GM12878 (cell line): ENCODE measurements around the gene CDK15. TPM values are rescaled to one million over a fixed set of nuclear protein-coding genes. Genes with fewer than 3 reads are reported as not detected.
"Not testable (repeated sequence)": the region's sequence is repeated elsewhere in the genome, so short reads cannot be mapped to it uniquely, and the experiment has no call there.

ENCODE experiments used
- ATAC-seq: fragments of 200-7000 bp; cut with Tn5 transposase; 3 replicates; pipeline ENCODE4 v1.9.1; 2020; ENCODE audit warnings: mild to moderate bottlenecking, moderate library complexity
- BruUV-seq: library from RNA; stranded (reverse); fragments of 400-500 nt; replicated peaks from 2 replicates; lab custom pipeline; 2021; lab: Mats Ljungman, UMichigan
- CTCF ChIA-PET: fragments of 300-600 bp; sonication (Branson Sonifier 250); formaldehyde crosslinking; extraction: SDS; loops from one replicate; lab custom pipeline; 2021; ENCODE audit warnings: inconsistent platforms; lab: Yijun Ruan, JAX
- POLR2A ChIA-PET: fragments of 350-600 bp; formaldehyde crosslinking; extraction: SDS; loops from one replicate; lab custom pipeline; 2021; ENCODE audit warnings: inconsistent platforms; lab: Charles Lee
- RAD21 ChIA-PET: fragments of 300-600 bp; sonication (Branson Sonifier 250); formaldehyde crosslinking; loops from one replicate; lab custom pipeline; 2023; ENCODE audit warnings: antibody characterized with exemption; ENCODE audit not compliant: unreplicated experiment; lab: Charles Lee
- SMC1A ChIA-PET: fragments of 300-600 bp; sonication (Branson Sonifier 250); formaldehyde crosslinking; loops from one replicate; lab custom pipeline; 2023; ENCODE audit not compliant: unreplicated experiment, uncharacterized antibody; lab: Charles Lee
- DNase-seq: peaks from one replicate; pipeline ENCODE4 v3.0.0-alpha.2; 2011; ENCODE audit warnings: low read depth, low spot score
- FAIRE-seq: peaks from 3 replicates; lab custom pipeline; 2011; peaks lifted over from hg19 to GRCh38; lab: Jason Lieb, UNC
- H2AFZ ChIP-seq: 2 replicates; pipeline ENCODE4 v1.6.0; 2011; ENCODE audit warnings: low read depth, low read length, control low read depth; ENCODE audit not compliant: control insufficient read depth
- H3K27ac ChIP-seq: 2 replicates; pipeline ENCODE4 v1.5.1; 2011; ENCODE audit warnings: control low read depth; ENCODE audit not compliant: control insufficient read depth, insufficient read depth
- H3K27me3 ChIP-seq, 2 experiments: replicated peaks in 1 of 2; 2 replicates each; pipeline versions ENCODE4 v1.6.0 to v1.6.1; 2011; ENCODE audit warnings: low read length in 1 of 2; ENCODE audit not compliant: control insufficient read depth in 2 of 2, insufficient read depth in 2 of 2
- H3K36me3 ChIP-seq, 2 experiments: 2 replicates each; pipeline ENCODE4 v1.5.1; 2011; ENCODE audit warnings: low read length in 1 of 2; ENCODE audit not compliant: control insufficient read depth in 2 of 2, insufficient read depth in 2 of 2
- H3K4me1 ChIP-seq: 2 replicates; pipeline ENCODE4 v1.6.1; 2011; ENCODE audit warnings: mild to moderate bottlenecking, low read length, moderate library complexity, mixed read lengths; ENCODE audit not compliant: control insufficient read depth, insufficient read depth
- H3K4me2 ChIP-seq: 2 replicates; pipeline ENCODE4 v1.6.0; 2011; ENCODE audit warnings: control low read depth; ENCODE audit not compliant: control insufficient read depth, insufficient read depth
- H3K4me3 ChIP-seq: fragments of 200-600 bp; sonication (generic); 2 replicates; pipeline ENCODE4 v1.5.1; 2016
- H3K79me2 ChIP-seq: 2 replicates; pipeline ENCODE4 v1.6.0; 2011; ENCODE audit warnings: low read length; ENCODE audit not compliant: control insufficient read depth, insufficient read depth
- H3K9ac ChIP-seq: 2 replicates; pipeline ENCODE4 v1.8.0; 2011; ENCODE audit warnings: low read length, control low read depth, mixed read lengths; ENCODE audit not compliant: control insufficient read depth, insufficient read depth
- H3K9me3 ChIP-seq: replicated peaks from 3 replicates; pipeline ENCODE4 v1.5.1; 2011; ENCODE audit warnings: mild to moderate bottlenecking, low read length; ENCODE audit not compliant: control insufficient read depth, insufficient read depth
- H4K20me1 ChIP-seq: 2 replicates; pipeline ENCODE4 v1.6.0; 2011; ENCODE audit not compliant: control insufficient read depth, insufficient read depth
- CHD4 ChIP-seq: fragments of 200-600 bp; sonication (generic); IDR thresholded peaks from 2 replicates; pipeline ENCODE4 v1.6.1; 2016; ENCODE audit warnings: mild to moderate bottlenecking
- EED ChIP-seq: sonication (generic); IDR thresholded peaks from 2 replicates; pipeline ENCODE4 v1.6.1; 2016; ENCODE audit warnings: antibody characterized with exemption, low read depth
- EGR1 ChIP-seq, 2 experiments: IDR thresholded peaks; 1 replicate in 1 of 2; 2 replicates in 1 of 2; pipeline ENCODE4 v1.6.1; 2011 to 2012; ENCODE audit warnings: low read depth in 2 of 2, low read length in 2 of 2, borderline replicate concordance in 1 of 2, mild to moderate bottlenecking in 1 of 2, moderate library complexity in 1 of 2
- FOS ChIP-seq: IDR thresholded peaks from 3 replicates; pipeline ENCODE4 v1.6.1; 2011; ENCODE audit warnings: borderline replicate concordance; ENCODE audit not compliant: insufficient read length; ENCODE audit errors: extremely low read depth
- RELA ChIP-seq: fragments of 450-650 bp; IDR thresholded peaks from 2 replicates; pipeline ENCODE4 v1.8.0; 2014; ENCODE audit warnings: borderline replicate concordance; ENCODE audit not compliant: partially characterized antibody
- STAT3 ChIP-seq: IDR thresholded peaks from 2 replicates; pipeline ENCODE4 v1.6.1; 2011; ENCODE audit warnings: low read depth, low read length, improper control_type of control experiment
- TCF3 ChIP-seq: IDR thresholded peaks from 2 replicates; pipeline ENCODE4 v1.6.1; 2012; ENCODE audit warnings: low read depth, mild to moderate bottlenecking, low read length, borderline replicate concordance; ENCODE audit not compliant: insufficient read depth
- WRNIP1 ChIP-seq: IDR thresholded peaks from 2 replicates; pipeline ENCODE4 v1.6.1; 2011; ENCODE audit warnings: low read depth, low read length, improper control_type of control experiment, borderline replicate concordance
- ZBTB33 ChIP-seq: fragments of 450-650 bp; IDR thresholded peaks from 2 replicates; pipeline ENCODE4 v1.6.1; 2017; ENCODE audit warnings: mild to moderate bottlenecking
- WGBS: methylation state at CpG from one replicate; pipeline ENCODE4 v1.1.6; 2016; ENCODE audit warnings: low lambda C conversion rate; ENCODE audit not compliant: insufficient replicate concordance, insufficient coverage; ENCODE audit errors: missing lambda C conversion rate; 5-methylcytosine and 5-hydroxymethylcytosine counted together
- in situ Hi-C: fragments of 300-500 bp; cut with MboI; formaldehyde crosslinking; loops from 9 replicates; pipeline ENCODE4 v1.14.3; 2018; ENCODE audit warnings: mixed read lengths
- intact Hi-C: fragments of 100-400 bp; cut with micrococcal nuclease; formaldehyde crosslinking; loops from one replicate; pipeline ENCODE4 v1.14.2; 2022; ENCODE audit not compliant: unreplicated experiment
- polyA plus RNA-seq, 11 experiments: library from polyadenylated mRNA; depleted of rRNA in 4 of 11; unstranded in 6 of 11; stranded (reverse) in 5 of 11; fragments of >200 nt; fragmentation: Nextera tagmentation in 4 of 11; fragmentation: Illumina TruSeq in 1 of 11; extraction: Ambion mirVana in 4 of 11; extraction: Trizol in 1 of 11; gene quantifications; 1 replicate in 1 of 11; 2 replicates in 10 of 11; pipeline versions ENCODE4 v1.2.1 to v1.2.3, GENCODE V29; 2011 to 2016; ENCODE audit warnings: inconsistent platforms in 2 of 11, missing spikeins in 2 of 11, low read depth in 1 of 11
- total RNA-seq, 4 experiments: library from RNA; depleted of rRNA in 3 of 4; stranded (reverse); fragments of >200 nt in 3 of 4; fragmentation: Illumina TruSeq in 1 of 4; extraction: Trizol in 1 of 4; gene quantifications; 2 replicates each; pipeline versions ENCODE4 v1.2.1 to v1.2.3, GENCODE V29; 2013 to 2021
- TF ChIP-seq, protein P1 (sequence below): IDR thresholded peaks from 2 replicates; pipeline ENCODE4 v1.6.1; 2012; ENCODE audit warnings: low read depth, low read length, improper control_type of control experiment

Gene CDK15
- total and polyA plus RNA-seq, 10 of the 15 experiments (the other 5 are each of a cell fraction or from before 2014, with no cell fraction given), result 0.01 to 0.04 TPM; not detected in 8

GRCh38 chr2:201810604-201811003 lies 4.3 kb downstream of the CDK15 start:
- SMC1A ChIA-PET, H2AFZ ChIP-seq, intact Hi-C loops, H3K27ac ChIP-seq, FAIRE-seq, H3K79me2 ChIP-seq, DNase-seq, H3K36me3 ChIP-seq, H3K27me3 ChIP-seq, ATAC-seq, H3K4me2 ChIP-seq, H3K4me1 ChIP-seq, RAD21 ChIA-PET, H4K20me1 ChIP-seq, H3K9me3 ChIP-seq, H3K9ac ChIP-seq, H3K4me3 ChIP-seq, CTCF ChIA-PET, in situ Hi-C loops, BruUV-seq: not testable (repeated sequence)
- 100% methylated on average over 3 of the region's 7 CpGs for WGBS
- POLR2A ChIA-PET, result interaction anchor here (1.2 kb wide), 1 partner anchor 17 kb away, joined by 3 read pairs; no protein-coding TSS in a partner anchor

- SMC1A ChIA-PET, result no interaction called here
- H3K9me3 ChIP-seq, result no peaks in the 10 kb centered on the region
- no peaks in the 10 kb centered on the region for H3K79me2 ChIP-seq
- TF ChIP-seq CHD4 (no peak), TCF3 (no peak), STAT3 (no peak), FOS (no peak), RELA (no peak), EED (no peak), EGR1 (IDR thresholded peaks at IDR 0.05; ENCODE audit: borderline replicate concordance in 1 of 2, low read depth in 2 of 2, low read length in 2 of 2) (no peak), ZBTB33 (no peak), WRNIP1 (no peak)
- TF ChIP-seq, protein P1, sequence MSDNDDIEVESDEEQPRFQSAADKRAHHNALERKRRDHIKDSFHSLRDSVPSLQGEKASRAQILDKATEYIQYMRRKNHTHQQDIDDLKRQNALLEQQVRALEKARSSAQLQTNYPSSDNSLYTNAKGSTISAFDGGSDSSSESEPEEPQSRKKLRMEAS, result no peak
- POLR2A ChIA-PET, result no interaction called here
- RAD21 ChIA-PET, result no interaction called here
- H3K4me2 ChIP-seq, result no peak overlapping the region
- in situ Hi-C loops (no loop called here), intact Hi-C loops (no loop called here)
- ATAC-seq (no peak), FAIRE-seq (no peak), DNase-seq (no peak)
- CTCF ChIA-PET, result no interaction called here
- no peaks in the 10 kb centered on the region for H3K36me3 ChIP-seq
- WGBS, result 40% methylated on average over 9 of the region's 9 CpGs
- H4K20me1 ChIP-seq, result no peaks in the 10 kb centered on the region
- no peaks in the 10 kb centered on the region for H3K27me3 ChIP-seq
- no peak overlapping the region for H2AFZ ChIP-seq
- no peaks in the 10 kb centered on the region for H3K4me1 ChIP-seq
- BruUV-seq, result no TSS peak
- H3K27ac ChIP-seq, result no peak overlapping the region
- no peak overlapping the region for H3K9ac ChIP-seq
- no peak overlapping the region for H3K4me3 ChIP-seq
These were observed 7.8 kb downstream of the CDK15 start for GRCh38 chr2:201813996-201814760.
